GM21529 (cell line): ENCODE measurements around the gene KRT10.
"Not testable (repeated sequence)": the region's sequence is repeated elsewhere in the genome, so short reads cannot be mapped to it uniquely, and the experiment has no call there.

Source experiments
- ATAC-seq: cut with Tn5 transposase; IDR thresholded peaks from one replicate; pipeline ENCODE4 v1.9.1; 2021; ENCODE audit not compliant: unreplicated experiment

Gene KRT10

GRCh38 chr17:40822132-40822812 lies at the start of gene KRT10:
KRT10 (minus strand) TSS chr17:40822614; CDS start chr17:40822585, 29 bp downstream.
- no peak for ATAC-seq

- no peak for ATAC-seq
Observed at GRCh38 chr17:40871316-40871715, 48.9 kb upstream of the KRT10 start.

- ATAC-seq: no peak
Observed at GRCh38 chr17:40870136-40870535, 47.7 kb upstream of the KRT10 start.

- ATAC-seq: no peak
Observed at GRCh38 chr17:40866838-40867237, 44.4 kb upstream of the KRT10 start, which contains the start of gene KRT12. KRT12 (minus strand) TSS chr17:40867223; CDS start chr17:40867186, 37 bp downstream.

- ATAC-seq: no peak
Observed at GRCh38 chr17:40864661-40865390, 42.4 kb upstream of the KRT10 start.

- no peak for ATAC-seq
Observed at GRCh38 chr17:40862985-40863733, 40.7 kb upstream of the KRT10 start.

- no peak for ATAC-seq
Observed at GRCh38 chr17:40859536-40859935, 37.1 kb upstream of the KRT10 start.

- not testable (repeated sequence) for ATAC-seq
Observed at GRCh38 chr17:40858667-40859066, 36.3 kb upstream of the KRT10 start.

- ATAC-seq: no peak
Observed at GRCh38 chr17:40857535-40857934, 35.1 kb upstream of the KRT10 start.

- no peak for ATAC-seq
Observed at GRCh38 chr17:40854175-40854814, 31.9 kb upstream of the KRT10 start.

- no peak for ATAC-seq
Observed at GRCh38 chr17:40852364-40852763, 29.9 kb upstream of the KRT10 start.

GRCh38 chr17:40850293-40850972 lies 28.0 kb upstream of the KRT10 start:
- no peak for ATAC-seq

GRCh38 chr17:40849723-40850122 lies 27.3 kb upstream of the KRT10 start:
- ATAC-seq: no peak

- no peak for ATAC-seq
Observed at GRCh38 chr17:40848583-40849235, 26.3 kb upstream of the KRT10 start.

GRCh38 chr17:40846515-40847144 lies 24.2 kb upstream of the KRT10 start:
- no peak for ATAC-seq

- ATAC-seq: no peak
Observed at GRCh38 chr17:40844671-40845107, 22.3 kb upstream of the KRT10 start.

- no peak for ATAC-seq
Observed at GRCh38 chr17:40843242-40843641, 20.8 kb upstream of the KRT10 start.

- no peak for ATAC-seq
Observed at GRCh38 chr17:40841246-40841645, 18.8 kb upstream of the KRT10 start.

- no peak for ATAC-seq
Observed at GRCh38 chr17:40839194-40839593, 16.8 kb upstream of the KRT10 start.

- ATAC-seq: no peak
Observed at GRCh38 chr17:40836020-40836419, 13.6 kb upstream of the KRT10 start.
